GM23338 (cell line): ENCODE data around the gene LRRC51. TPM values are rescaled to one million over a fixed set of nuclear protein-coding genes. Genes with fewer than 3 reads are reported as not detected.

Experiments used
- ATAC-seq: fragments of 200-7000 bp; cut with Tn5 transposase; 3 replicates; pipeline ENCODE4 v1.9.1; 2020
- DNase-seq: peaks from one replicate; pipeline ENCODE4 v3.0.0-alpha.2; 2015; ENCODE audit warnings: low spot score
- H2AFZ ChIP-seq: fragments of 200-600 bp; sonication (generic); 2 replicates; pipeline ENCODE4 v1.8.0; 2016; ENCODE audit warnings: antibody characterized with exemption, mild to moderate bottlenecking, moderate library complexity
- H3F3A ChIP-seq: fragments of 200-600 bp; sonication (generic); replicated peaks from 2 replicates; pipeline ENCODE4 v1.8.0; 2017; ENCODE audit warnings: antibody characterized with exemption, mixed run types, low read depth
- H3K27ac ChIP-seq: fragments of 200-600 bp; sonication (generic); 2 replicates; pipeline ENCODE4 v1.6.1; 2016; ENCODE audit warnings: low read depth
- H3K27me3 ChIP-seq: fragments of 200-600 bp; sonication (generic); 2 replicates; pipeline ENCODE4 v1.8.0; 2016; ENCODE audit warnings: mild to moderate bottlenecking, mixed run types, moderate library complexity; ENCODE audit not compliant: insufficient read depth
- H3K36me3 ChIP-seq: fragments of 200-600 bp; sonication (generic); 2 replicates; pipeline ENCODE4 v1.8.0; 2016; ENCODE audit warnings: mild to moderate bottlenecking; ENCODE audit not compliant: insufficient read depth
- H3K4me1 ChIP-seq: fragments of 200-600 bp; sonication (generic); 2 replicates; pipeline ENCODE4 v1.8.0; 2016; ENCODE audit warnings: mild to moderate bottlenecking, moderate library complexity; ENCODE audit not compliant: insufficient read depth
- H3K4me2 ChIP-seq: fragments of 200-600 bp; sonication (generic); 2 replicates; pipeline ENCODE4 v1.7.1; 2017; ENCODE audit warnings: mixed run types
- H3K4me3 ChIP-seq: fragments of 200-600 bp; sonication (generic); 2 replicates; pipeline ENCODE4 v1.6.1; 2016; ENCODE audit warnings: mixed run types
- H3K79me2 ChIP-seq: fragments of 200-600 bp; sonication (generic); replicated peaks from 2 replicates; pipeline ENCODE4 v1.8.0; 2017; ENCODE audit warnings: mild to moderate bottlenecking; ENCODE audit not compliant: insufficient read depth
- H3K9me2 ChIP-seq: fragments of 200-600 bp; sonication (generic); 2 replicates; pipeline ENCODE4 v1.8.0; 2017; ENCODE audit not compliant: insufficient read depth
- H4K20me1 ChIP-seq: fragments of 200-600 bp; sonication (generic); replicated peaks from 2 replicates; pipeline ENCODE4 v1.8.0; 2017; ENCODE audit warnings: mild to moderate bottlenecking; ENCODE audit not compliant: insufficient read depth
- H3K27ac Mint-ChIP-seq: 2 replicates; pipeline ENCODE4 v1.8.0; 2020; ENCODE audit warnings: inconsistent platforms, mild to moderate bottlenecking, moderate library complexity, mixed read lengths
- H3K27me3 Mint-ChIP-seq: 3 replicates; pipeline ENCODE4 v1.8.0; 2022; ENCODE audit warnings: low read depth, mild to moderate bottlenecking, moderate library complexity, mixed read lengths, inconsistent platforms; ENCODE audit not compliant: insufficient read depth, poor library complexity
- H3K36me3 Mint-ChIP-seq: 3 replicates; pipeline ENCODE4 v1.8.0; 2021; ENCODE audit warnings: low read depth, mild to moderate bottlenecking, inconsistent platforms, moderate library complexity, mixed read lengths
- H3K4me1 Mint-ChIP-seq: 3 replicates; pipeline ENCODE4 v1.8.0; 2020; ENCODE audit warnings: mild to moderate bottlenecking, inconsistent platforms, mixed read lengths
- H3K4me3 Mint-ChIP-seq: 3 replicates; pipeline ENCODE4 v1.8.0; 2021; ENCODE audit warnings: moderate library complexity, mild to moderate bottlenecking, inconsistent platforms, mixed read lengths
- H3K9me3 Mint-ChIP-seq: 3 replicates; pipeline ENCODE4 v1.8.0; 2020; ENCODE audit warnings: moderate library complexity, mild to moderate bottlenecking, inconsistent platforms, mixed read lengths
- polyA plus RNA-seq: library from polyadenylated mRNA; unstranded; fragments of >200 nt; fragmentation: Nextera tagmentation; extraction: Ambion mirVana; gene quantifications from 2 replicates; pipeline ENCODE4 v1.2.1, GENCODE V29; 2016
- total RNA-seq: library from RNA; depleted of rRNA; stranded (reverse); fragments of >200 nt; shearing (Covaris generic); gene quantifications from 2 replicates; pipeline ENCODE4 v1.2.3, GENCODE V29; 2014
- TF ChIP-seq, protein P1 (sequence below): fragments of 250-450 bp; sonication (Bioruptor Pico); IDR thresholded peaks from 2 replicates; pipeline ENCODE4 v1.5.0; 2020; ENCODE audit warnings: mild to moderate bottlenecking, moderate library complexity
- TF ChIP-seq, protein P2 (sequence below), 2 experiments: fragments of 200-600 bp in 1 of 2; sonication (generic) in 1 of 2; conservative IDR thresholded peaks; 2 replicates each; pipeline versions ENCODE4 v1.5.1 to v1.6.1; 2016 to 2017; ENCODE audit warnings: antibody characterized with exemption in 2 of 2, low read depth in 2 of 2, mild to moderate bottlenecking in 2 of 2, moderate library complexity in 1 of 2
- TF ChIP-seq, protein P3 (sequence below): IDR thresholded peaks from one replicate; pipeline ENCODE4 v1.6.1; 2018; ENCODE audit warnings: antibody characterized with exemption; ENCODE audit not compliant: unreplicated experiment

LRRC51 gene
- total and polyA plus RNA-seq, 2 experiments from 2014 or later: 3.6 to 4.2 TPM

DNA sequence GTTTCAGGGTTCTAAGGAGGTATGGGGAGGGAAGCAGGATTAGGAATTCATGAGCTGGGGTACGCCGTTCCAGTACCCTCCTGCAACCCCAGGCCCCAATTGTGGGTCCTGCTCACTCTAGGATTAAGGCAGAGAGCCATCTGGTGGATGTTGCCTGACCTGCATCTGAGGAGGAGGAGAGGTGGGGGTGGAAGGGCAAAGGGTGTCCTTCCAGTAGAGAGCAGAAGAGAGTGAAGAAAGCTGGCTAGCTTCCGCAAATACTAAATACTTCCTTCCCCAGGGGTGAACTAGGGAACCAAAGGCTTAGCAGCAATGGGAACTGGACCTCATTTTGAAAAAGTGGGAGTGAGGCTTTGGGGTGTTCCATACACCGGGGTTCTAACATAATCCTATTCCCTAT lies 10.6 kb downstream of the LRRC51 start:
- Mint-ChIP-seq H3K9me3 (no peaks in the 10 kb centered on the region; the same call in 2 of the 3 replicates), H3K27me3 (peaks cover 3% of the 10 kb centered on the region), H3K4me3 (no peak overlapping the region), H3K27ac (peak overlapping the region; percentile 82), H3K36me3 (peaks cover 12% of the 10 kb centered on the region; the same call in 2 of the 3 replicates), H3K4me1 (peaks cover 15% of the 10 kb centered on the region)
- Histone ChIP-seq H4K20me1 (no peaks in the 10 kb centered on the region; the same call in 1 of the 2 replicates), H2AFZ (no peak overlapping the region), H3F3A (no peaks in the 10 kb centered on the region; the same call in 1 of the 2 replicates), H3K36me3 (no peaks in the 10 kb centered on the region; the same call in 1 of the 2 replicates), H3K4me1 (no peaks in the 10 kb centered on the region), H3K9me2 (no peaks in the 10 kb centered on the region), H3K27ac (peak overlapping the region; percentile 33; the same call in 1 of the 2 replicates), H3K4me2 (no peak overlapping the region), H3K4me3 (no peak overlapping the region), H3K79me2 (no peaks in the 10 kb centered on the region), H3K27me3 (no peaks in the 10 kb centered on the region)
- peak; percentile 94 for DNase-seq
- ATAC-seq: peak; percentile 99
- TF ChIP-seq, protein P1, sequence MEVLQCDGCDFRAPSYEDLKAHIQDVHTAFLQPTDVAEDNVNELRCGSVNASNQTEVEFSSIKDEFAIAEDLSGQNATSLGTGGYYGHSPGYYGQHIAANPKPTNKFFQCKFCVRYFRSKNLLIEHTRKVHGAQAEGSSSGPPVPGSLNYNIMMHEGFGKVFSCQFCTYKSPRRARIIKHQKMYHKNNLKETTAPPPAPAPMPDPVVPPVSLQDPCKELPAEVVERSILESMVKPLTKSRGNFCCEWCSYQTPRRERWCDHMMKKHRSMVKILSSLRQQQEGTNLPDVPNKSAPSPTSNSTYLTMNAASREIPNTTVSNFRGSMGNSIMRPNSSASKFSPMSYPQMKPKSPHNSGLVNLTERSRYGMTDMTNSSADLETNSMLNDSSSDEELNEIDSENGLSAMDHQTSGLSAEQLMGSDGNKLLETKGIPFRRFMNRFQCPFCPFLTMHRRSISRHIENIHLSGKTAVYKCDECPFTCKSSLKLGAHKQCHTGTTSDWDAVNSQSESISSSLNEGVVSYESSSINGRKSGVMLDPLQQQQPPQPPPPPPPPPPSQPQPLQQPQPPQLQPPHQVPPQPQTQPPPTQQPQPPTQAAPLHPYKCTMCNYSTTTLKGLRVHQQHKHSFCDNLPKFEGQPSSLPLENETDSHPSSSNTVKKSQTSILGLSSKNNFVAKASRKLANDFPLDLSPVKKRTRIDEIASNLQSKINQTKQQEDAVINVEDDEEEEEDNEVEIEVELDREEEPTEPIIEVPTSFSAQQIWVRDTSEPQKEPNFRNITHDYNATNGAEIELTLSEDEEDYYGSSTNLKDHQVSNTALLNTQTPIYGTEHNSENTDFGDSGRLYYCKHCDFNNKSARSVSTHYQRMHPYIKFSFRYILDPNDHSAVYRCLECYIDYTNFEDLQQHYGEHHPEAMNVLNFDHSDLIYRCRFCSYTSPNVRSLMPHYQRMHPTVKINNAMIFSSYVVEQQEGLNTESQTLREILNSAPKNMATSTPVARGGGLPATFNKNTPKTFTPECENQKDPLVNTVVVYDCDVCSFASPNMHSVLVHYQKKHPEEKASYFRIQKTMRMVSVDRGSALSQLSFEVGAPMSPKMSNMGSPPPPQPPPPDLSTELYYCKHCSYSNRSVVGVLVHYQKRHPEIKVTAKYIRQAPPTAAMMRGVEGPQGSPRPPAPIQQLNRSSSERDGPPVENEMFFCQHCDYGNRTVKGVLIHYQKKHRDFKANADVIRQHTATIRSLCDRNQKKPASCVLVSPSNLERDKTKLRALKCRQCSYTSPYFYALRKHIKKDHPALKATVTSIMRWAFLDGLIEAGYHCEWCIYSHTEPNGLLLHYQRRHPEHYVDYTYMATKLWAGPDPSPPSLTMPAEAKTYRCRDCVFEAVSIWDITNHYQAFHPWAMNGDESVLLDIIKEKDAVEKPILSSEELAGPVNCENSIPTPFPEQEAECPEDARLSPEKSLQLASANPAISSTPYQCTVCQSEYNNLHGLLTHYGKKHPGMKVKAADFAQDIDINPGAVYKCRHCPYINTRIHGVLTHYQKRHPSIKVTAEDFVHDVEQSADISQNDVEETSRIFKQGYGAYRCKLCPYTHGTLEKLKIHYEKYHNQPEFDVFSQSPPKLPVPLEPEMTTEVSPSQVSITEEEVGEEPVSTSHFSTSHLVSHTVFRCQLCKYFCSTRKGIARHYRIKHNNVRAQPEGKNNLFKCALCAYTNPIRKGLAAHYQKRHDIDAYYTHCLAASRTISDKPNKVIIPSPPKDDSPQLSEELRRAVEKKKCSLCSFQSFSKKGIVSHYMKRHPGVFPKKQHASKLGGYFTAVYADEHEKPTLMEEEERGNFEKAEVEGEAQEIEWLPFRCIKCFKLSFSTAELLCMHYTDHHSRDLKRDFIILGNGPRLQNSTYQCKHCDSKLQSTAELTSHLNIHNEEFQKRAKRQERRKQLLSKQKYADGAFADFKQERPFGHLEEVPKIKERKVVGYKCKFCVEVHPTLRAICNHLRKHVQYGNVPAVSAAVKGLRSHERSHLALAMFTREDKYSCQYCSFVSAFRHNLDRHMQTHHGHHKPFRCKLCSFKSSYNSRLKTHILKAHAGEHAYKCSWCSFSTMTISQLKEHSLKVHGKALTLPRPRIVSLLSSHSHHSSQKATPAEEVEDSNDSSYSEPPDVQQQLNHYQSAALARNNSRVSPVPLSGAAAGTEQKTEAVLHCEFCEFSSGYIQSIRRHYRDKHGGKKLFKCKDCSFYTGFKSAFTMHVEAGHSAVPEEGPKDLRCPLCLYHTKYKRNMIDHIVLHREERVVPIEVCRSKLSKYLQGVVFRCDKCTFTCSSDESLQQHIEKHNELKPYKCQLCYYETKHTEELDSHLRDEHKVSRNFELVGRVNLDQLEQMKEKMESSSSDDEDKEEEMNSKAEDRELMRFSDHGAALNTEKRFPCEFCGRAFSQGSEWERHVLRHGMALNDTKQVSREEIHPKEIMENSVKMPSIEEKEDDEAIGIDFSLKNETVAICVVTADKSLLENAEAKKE (CRISPR knock-in tag): no peak
- TF ChIP-seq, protein P2, sequence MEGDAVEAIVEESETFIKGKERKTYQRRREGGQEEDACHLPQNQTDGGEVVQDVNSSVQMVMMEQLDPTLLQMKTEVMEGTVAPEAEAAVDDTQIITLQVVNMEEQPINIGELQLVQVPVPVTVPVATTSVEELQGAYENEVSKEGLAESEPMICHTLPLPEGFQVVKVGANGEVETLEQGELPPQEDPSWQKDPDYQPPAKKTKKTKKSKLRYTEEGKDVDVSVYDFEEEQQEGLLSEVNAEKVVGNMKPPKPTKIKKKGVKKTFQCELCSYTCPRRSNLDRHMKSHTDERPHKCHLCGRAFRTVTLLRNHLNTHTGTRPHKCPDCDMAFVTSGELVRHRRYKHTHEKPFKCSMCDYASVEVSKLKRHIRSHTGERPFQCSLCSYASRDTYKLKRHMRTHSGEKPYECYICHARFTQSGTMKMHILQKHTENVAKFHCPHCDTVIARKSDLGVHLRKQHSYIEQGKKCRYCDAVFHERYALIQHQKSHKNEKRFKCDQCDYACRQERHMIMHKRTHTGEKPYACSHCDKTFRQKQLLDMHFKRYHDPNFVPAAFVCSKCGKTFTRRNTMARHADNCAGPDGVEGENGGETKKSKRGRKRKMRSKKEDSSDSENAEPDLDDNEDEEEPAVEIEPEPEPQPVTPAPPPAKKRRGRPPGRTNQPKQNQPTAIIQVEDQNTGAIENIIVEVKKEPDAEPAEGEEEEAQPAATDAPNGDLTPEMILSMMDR (conservative IDR thresholded peaks at IDR 0.05; ENCODE audit: low read depth in 2 of 2): peak; percentile 78 to 95
- TF ChIP-seq, protein P3, sequence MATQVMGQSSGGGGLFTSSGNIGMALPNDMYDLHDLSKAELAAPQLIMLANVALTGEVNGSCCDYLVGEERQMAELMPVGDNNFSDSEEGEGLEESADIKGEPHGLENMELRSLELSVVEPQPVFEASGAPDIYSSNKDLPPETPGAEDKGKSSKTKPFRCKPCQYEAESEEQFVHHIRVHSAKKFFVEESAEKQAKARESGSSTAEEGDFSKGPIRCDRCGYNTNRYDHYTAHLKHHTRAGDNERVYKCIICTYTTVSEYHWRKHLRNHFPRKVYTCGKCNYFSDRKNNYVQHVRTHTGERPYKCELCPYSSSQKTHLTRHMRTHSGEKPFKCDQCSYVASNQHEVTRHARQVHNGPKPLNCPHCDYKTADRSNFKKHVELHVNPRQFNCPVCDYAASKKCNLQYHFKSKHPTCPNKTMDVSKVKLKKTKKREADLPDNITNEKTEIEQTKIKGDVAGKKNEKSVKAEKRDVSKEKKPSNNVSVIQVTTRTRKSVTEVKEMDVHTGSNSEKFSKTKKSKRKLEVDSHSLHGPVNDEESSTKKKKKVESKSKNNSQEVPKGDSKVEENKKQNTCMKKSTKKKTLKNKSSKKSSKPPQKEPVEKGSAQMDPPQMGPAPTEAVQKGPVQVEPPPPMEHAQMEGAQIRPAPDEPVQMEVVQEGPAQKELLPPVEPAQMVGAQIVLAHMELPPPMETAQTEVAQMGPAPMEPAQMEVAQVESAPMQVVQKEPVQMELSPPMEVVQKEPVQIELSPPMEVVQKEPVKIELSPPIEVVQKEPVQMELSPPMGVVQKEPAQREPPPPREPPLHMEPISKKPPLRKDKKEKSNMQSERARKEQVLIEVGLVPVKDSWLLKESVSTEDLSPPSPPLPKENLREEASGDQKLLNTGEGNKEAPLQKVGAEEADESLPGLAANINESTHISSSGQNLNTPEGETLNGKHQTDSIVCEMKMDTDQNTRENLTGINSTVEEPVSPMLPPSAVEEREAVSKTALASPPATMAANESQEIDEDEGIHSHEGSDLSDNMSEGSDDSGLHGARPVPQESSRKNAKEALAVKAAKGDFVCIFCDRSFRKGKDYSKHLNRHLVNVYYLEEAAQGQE: no peak
